HG03521 (cell line): ENCODE results near the gene TEX35.

Source experiments
- ATAC-seq: cut with Tn5 transposase; IDR thresholded peaks from one replicate; pipeline ENCODE4 v1.9.1; 2021; ENCODE audit warnings: mild to moderate bottlenecking, moderate library complexity; ENCODE audit not compliant: unreplicated experiment

TEX35 gene

GRCh38 chr1:178512566-178513277, at the start of gene TEX35:
Gene TEX35, plus strand, starts transcription at chr1:178513109. Its CDS starts 80 bp downstream, at chr1:178513189.
- ATAC-seq = no peak

- no peak for ATAC-seq
Measured at GRCh38 chr1:178464141-178464540, 48.8 kb upstream of the TEX35 start.

- no peak for ATAC-seq
Measured at GRCh38 chr1:178464566-178464965, 48.3 kb upstream of the TEX35 start.

- ATAC-seq = no peak
Measured at GRCh38 chr1:178465011-178465410, 47.9 kb upstream of the TEX35 start.

GRCh38 chr1:178467837-178468236, 45.1 kb upstream of the TEX35 start:
- ATAC-seq = no peak

GRCh38 chr1:178470411-178470960, 42.4 kb upstream of the TEX35 start:
- ATAC-seq = no peak

GRCh38 chr1:178472531-178472930, 40.4 kb upstream of the TEX35 start:
- no peak for ATAC-seq

- no peak for ATAC-seq
Measured at GRCh38 chr1:178477373-178477772, 35.5 kb upstream of the TEX35 start.

GRCh38 chr1:178477841-178478240, 35.1 kb upstream of the TEX35 start:
- ATAC-seq = no peak

- ATAC-seq = no peak
Measured at GRCh38 chr1:178483251-178483957, 29.5 kb upstream of the TEX35 start.

GRCh38 chr1:178484698-178485225, 28.1 kb upstream of the TEX35 start:
- no peak for ATAC-seq

GRCh38 chr1:178485541-178485981, 27.3 kb upstream of the TEX35 start:
- ATAC-seq = no peak

GRCh38 chr1:178486100-178487069, 26.5 kb upstream of the TEX35 start:
- ATAC-seq = no peak

- ATAC-seq = no peak
Measured at GRCh38 chr1:178487070-178487615, 25.8 kb upstream of the TEX35 start.

GRCh38 chr1:178488393-178488792, 24.5 kb upstream of the TEX35 start:
- no peak for ATAC-seq

GRCh38 chr1:178489399-178489798, 23.5 kb upstream of the TEX35 start:
- no peak for ATAC-seq

- ATAC-seq = no peak
Measured at GRCh38 chr1:178490136-178490535, 22.8 kb upstream of the TEX35 start.

GRCh38 chr1:178490967-178491366, 21.9 kb upstream of the TEX35 start:
- no peak for ATAC-seq

- no peak for ATAC-seq
Measured at GRCh38 chr1:178491721-178492120, 21.2 kb upstream of the TEX35 start.

GRCh38 chr1:178492341-178492740, 20.6 kb upstream of the TEX35 start:
- ATAC-seq = no peak
